ENCODE measurements around the gene CDKN2B. TPM values are rescaled to one million over a fixed set of nuclear protein-coding genes. Genes with fewer than 3 reads are reported as not detected.

The CDKN2B gene
- total and polyA plus RNA-seq, 2 of the 13 experiments (the other 11 are each of a cell fraction or from before 2014, with no cell fraction given): 1.4 to 1.5 TPM

DNA sequence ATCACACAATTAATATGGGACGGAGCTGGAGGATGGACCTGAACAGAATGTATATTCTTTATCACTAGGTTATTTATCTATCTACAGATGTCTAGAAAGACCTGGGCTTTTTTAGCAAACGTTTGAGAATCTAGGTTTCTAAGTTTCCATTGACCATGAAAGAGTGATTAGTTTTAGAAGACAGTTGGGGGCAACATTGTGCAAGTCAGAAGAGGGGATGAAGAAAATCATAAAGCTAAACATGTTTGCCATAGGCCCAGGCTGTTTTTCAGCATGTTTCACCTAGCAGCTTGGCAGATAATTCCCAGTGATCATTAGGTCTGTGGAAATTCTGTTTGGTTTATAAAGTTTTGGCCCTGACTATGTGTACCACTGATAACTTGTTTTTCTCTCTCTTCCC is 44.1 kb upstream of the CDKN2B start:
- Histone ChIP-seq H3K27ac (ENCODE audit: extremely low read length, insufficient read depth, low read length) (no peak overlapping the region), H3K79me2 (ENCODE audit: insufficient read depth, low read length) (no peaks in the 10 kb centered on the region), H2AFZ (ENCODE audit: low read length) (no peak overlapping the region), H3K9ac (ENCODE audit: insufficient read depth, low read depth, low read length) (no peak overlapping the region), H3K27me3 (ENCODE audit: control insufficient read depth in 1 of 2, insufficient read depth in 2 of 2, low read length in 2 of 2) (no peaks in the 10 kb centered on the region; a peak in 1 of 5 replicates), H3K9me3 (ENCODE audit: low read length) (no peaks in the 10 kb centered on the region), H3K4me2 (ENCODE audit: low read depth, low read length) (no peak overlapping the region), H3K4me3 (replicated peaks in 1 of 3; ENCODE audit: insufficient read depth in 1 of 3, low read depth in 2 of 3, low read length in 3 of 3) (no peak overlapping the region), H3K4me1 (ENCODE audit: insufficient read depth, low read length) (no peaks in the 10 kb centered on the region), H3K36me3 (replicated peaks in 1 of 2; ENCODE audit: control insufficient read depth in 1 of 2, insufficient read depth in 2 of 2, low read length in 2 of 2) (no peaks in the 10 kb centered on the region), H4K20me1 (ENCODE audit: insufficient read depth, low read length) (no peaks in the 10 kb centered on the region)
- no peak for ATAC-seq
- BruUV-seq (replicated peaks): no TSS peak
- DNase-seq (ENCODE audit: low spot score): no peak
- intact Hi-C loops (cut with micrococcal nuclease; ENCODE audit: unreplicated experiment) (no loop called here), in situ Hi-C loops (cut with HindIII; ENCODE audit: extremely low pct_ligation_motif_present, low pct_unique_long_range_greater_than_20kb) (no loop called here)
- FAIRE-seq: no peak
- WGBS (ENCODE audit: low lambda C conversion rate): 37% methylated on average over 2 of the region's 2 CpGs
- ChIA-PET CTCF (ENCODE audit: low intra/inter-chr PET ratio, low total read pairs) (no interaction called here), POLR2A (no interaction called here)
- TF ChIP-seq TCF7 (IDR thresholded peaks at IDR 0.05; ENCODE audit: low read depth) (no peak), ZNF614 (CRISPR knock-in tag; IDR thresholded peaks at IDR 0.05; ENCODE audit: borderline replicate concordance) (no peak), ZSCAN25 (CRISPR knock-in tag; IDR thresholded peaks at IDR 0.05) (no peak), ZNF577 (CRISPR knock-in tag; IDR thresholded peaks at IDR 0.05; ENCODE audit: borderline replicate concordance, low read depth) (no peak), PLRG1 (conservative IDR thresholded peaks at IDR 0.05) (no peak)
- TF ChIP-seq, protein P1, sequence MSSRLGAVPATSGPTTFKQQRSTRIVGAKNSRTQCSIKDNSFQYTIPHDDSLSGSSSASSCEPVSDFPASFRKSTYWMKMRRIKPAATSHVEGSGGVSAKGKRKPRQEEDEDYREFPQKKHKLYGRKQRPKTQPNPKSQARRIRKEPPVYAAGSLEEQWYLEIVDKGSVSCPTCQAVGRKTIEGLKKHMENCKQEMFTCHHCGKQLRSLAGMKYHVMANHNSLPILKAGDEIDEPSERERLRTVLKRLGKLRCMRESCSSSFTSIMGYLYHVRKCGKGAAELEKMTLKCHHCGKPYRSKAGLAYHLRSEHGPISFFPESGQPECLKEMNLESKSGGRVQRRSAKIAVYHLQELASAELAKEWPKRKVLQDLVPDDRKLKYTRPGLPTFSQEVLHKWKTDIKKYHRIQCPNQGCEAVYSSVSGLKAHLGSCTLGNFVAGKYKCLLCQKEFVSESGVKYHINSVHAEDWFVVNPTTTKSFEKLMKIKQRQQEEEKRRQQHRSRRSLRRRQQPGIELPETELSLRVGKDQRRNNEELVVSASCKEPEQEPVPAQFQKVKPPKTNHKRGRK (CRISPR knock-in tag; IDR thresholded peaks at IDR 0.05): no peak
- TF ChIP-seq, protein P2, sequence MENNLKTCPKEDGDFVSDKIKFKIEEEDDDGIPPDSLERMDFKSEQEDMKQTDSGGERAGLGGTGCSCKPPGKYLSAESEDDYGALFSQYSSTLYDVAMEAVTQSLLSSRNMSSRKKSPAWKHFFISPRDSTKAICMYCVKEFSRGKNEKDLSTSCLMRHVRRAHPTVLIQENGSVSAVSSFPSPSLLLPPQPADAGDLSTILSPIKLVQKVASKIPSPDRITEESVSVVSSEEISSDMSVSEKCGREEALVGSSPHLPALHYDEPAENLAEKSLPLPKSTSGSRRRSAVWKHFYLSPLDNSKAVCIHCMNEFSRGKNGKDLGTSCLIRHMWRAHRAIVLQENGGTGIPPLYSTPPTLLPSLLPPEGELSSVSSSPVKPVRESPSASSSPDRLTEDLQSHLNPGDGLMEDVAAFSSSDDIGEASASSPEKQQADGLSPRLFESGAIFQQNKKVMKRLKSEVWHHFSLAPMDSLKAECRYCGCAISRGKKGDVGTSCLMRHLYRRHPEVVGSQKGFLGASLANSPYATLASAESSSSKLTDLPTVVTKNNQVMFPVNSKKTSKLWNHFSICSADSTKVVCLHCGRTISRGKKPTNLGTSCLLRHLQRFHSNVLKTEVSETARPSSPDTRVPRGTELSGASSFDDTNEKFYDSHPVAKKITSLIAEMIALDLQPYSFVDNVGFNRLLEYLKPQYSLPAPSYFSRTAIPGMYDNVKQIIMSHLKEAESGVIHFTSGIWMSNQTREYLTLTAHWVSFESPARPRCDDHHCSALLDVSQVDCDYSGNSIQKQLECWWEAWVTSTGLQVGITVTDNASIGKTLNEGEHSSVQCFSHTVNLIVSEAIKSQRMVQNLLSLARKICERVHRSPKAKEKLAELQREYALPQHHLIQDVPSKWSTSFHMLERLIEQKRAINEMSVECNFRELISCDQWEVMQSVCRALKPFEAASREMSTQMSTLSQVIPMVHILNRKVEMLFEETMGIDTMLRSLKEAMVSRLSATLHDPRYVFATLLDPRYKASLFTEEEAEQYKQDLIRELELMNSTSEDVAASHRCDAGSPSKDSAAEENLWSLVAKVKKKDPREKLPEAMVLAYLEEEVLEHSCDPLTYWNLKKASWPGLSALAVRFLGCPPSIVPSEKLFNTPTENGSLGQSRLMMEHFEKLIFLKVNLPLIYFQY (CRISPR knock-in tag; IDR thresholded peaks at IDR 0.05; ENCODE audit: borderline replicate concordance): no peak
